GM12878 (cell line): ENCODE data around the gene LCP1. TPM values are rescaled to one million over a fixed set of nuclear protein-coding genes. Genes with fewer than 3 reads are reported as not detected.

Experiments used
- ATAC-seq: fragments of 200-7000 bp; cut with Tn5 transposase; 3 replicates; pipeline ENCODE4 v1.9.1; 2020; ENCODE audit warnings: mild to moderate bottlenecking, moderate library complexity
- BruUV-seq: library from RNA; stranded (reverse); fragments of 400-500 nt; replicated peaks from 2 replicates; lab custom pipeline; 2021; lab: Mats Ljungman, UMichigan
- CTCF ChIA-PET: fragments of 300-600 bp; sonication (Branson Sonifier 250); formaldehyde crosslinking; extraction: SDS; loops from one replicate; lab custom pipeline; 2021; ENCODE audit warnings: inconsistent platforms; lab: Yijun Ruan, JAX
- POLR2A ChIA-PET: fragments of 350-600 bp; formaldehyde crosslinking; extraction: SDS; loops from one replicate; lab custom pipeline; 2021; ENCODE audit warnings: inconsistent platforms; lab: Charles Lee
- RAD21 ChIA-PET: fragments of 300-600 bp; sonication (Branson Sonifier 250); formaldehyde crosslinking; loops from one replicate; lab custom pipeline; 2023; ENCODE audit warnings: antibody characterized with exemption; ENCODE audit not compliant: unreplicated experiment; lab: Charles Lee
- SMC1A ChIA-PET: fragments of 300-600 bp; sonication (Branson Sonifier 250); formaldehyde crosslinking; loops from one replicate; lab custom pipeline; 2023; ENCODE audit not compliant: unreplicated experiment, uncharacterized antibody; lab: Charles Lee
- DNase-seq: peaks from one replicate; pipeline ENCODE4 v3.0.0-alpha.2; 2011; ENCODE audit warnings: low read depth, low spot score
- FAIRE-seq: peaks from 3 replicates; lab custom pipeline; 2011; peaks lifted over from hg19 to GRCh38; lab: Jason Lieb, UNC
- H2AFZ ChIP-seq: 2 replicates; pipeline ENCODE4 v1.6.0; 2011; ENCODE audit warnings: low read depth, low read length, control low read depth; ENCODE audit not compliant: control insufficient read depth
- H3K27ac ChIP-seq: 2 replicates; pipeline ENCODE4 v1.5.1; 2011; ENCODE audit warnings: control low read depth; ENCODE audit not compliant: control insufficient read depth, insufficient read depth
- H3K27me3 ChIP-seq, 2 experiments: replicated peaks in 1 of 2; 2 replicates each; pipeline versions ENCODE4 v1.6.0 to v1.6.1; 2011; ENCODE audit warnings: low read length in 1 of 2; ENCODE audit not compliant: control insufficient read depth in 2 of 2, insufficient read depth in 2 of 2
- H3K36me3 ChIP-seq, 2 experiments: 2 replicates each; pipeline ENCODE4 v1.5.1; 2011; ENCODE audit warnings: low read length in 1 of 2; ENCODE audit not compliant: control insufficient read depth in 2 of 2, insufficient read depth in 2 of 2
- H3K4me1 ChIP-seq: 2 replicates; pipeline ENCODE4 v1.6.1; 2011; ENCODE audit warnings: mild to moderate bottlenecking, low read length, moderate library complexity, mixed read lengths; ENCODE audit not compliant: control insufficient read depth, insufficient read depth
- H3K4me2 ChIP-seq: 2 replicates; pipeline ENCODE4 v1.6.0; 2011; ENCODE audit warnings: control low read depth; ENCODE audit not compliant: control insufficient read depth, insufficient read depth
- H3K4me3 ChIP-seq: fragments of 200-600 bp; sonication (generic); 2 replicates; pipeline ENCODE4 v1.5.1; 2016
- H3K79me2 ChIP-seq: 2 replicates; pipeline ENCODE4 v1.6.0; 2011; ENCODE audit warnings: low read length; ENCODE audit not compliant: control insufficient read depth, insufficient read depth
- H3K9ac ChIP-seq: 2 replicates; pipeline ENCODE4 v1.8.0; 2011; ENCODE audit warnings: low read length, control low read depth, mixed read lengths; ENCODE audit not compliant: control insufficient read depth, insufficient read depth
- H3K9me3 ChIP-seq: replicated peaks from 3 replicates; pipeline ENCODE4 v1.5.1; 2011; ENCODE audit warnings: mild to moderate bottlenecking, low read length; ENCODE audit not compliant: control insufficient read depth, insufficient read depth
- H4K20me1 ChIP-seq: 2 replicates; pipeline ENCODE4 v1.6.0; 2011; ENCODE audit not compliant: control insufficient read depth, insufficient read depth
- BRCA1 ChIP-seq: IDR thresholded peaks from 2 replicates; pipeline ENCODE4 v1.6.1; 2011; ENCODE audit warnings: low read depth, low read length, improper control_type of control experiment
- CHD4 ChIP-seq: fragments of 200-600 bp; sonication (generic); IDR thresholded peaks from 2 replicates; pipeline ENCODE4 v1.6.1; 2016; ENCODE audit warnings: mild to moderate bottlenecking
- EZH2 ChIP-seq: IDR thresholded peaks from 2 replicates; pipeline ENCODE4 v1.6.1; 2012; ENCODE audit warnings: low read depth, mild to moderate bottlenecking, control low read depth, inconsistent platforms, low read length, borderline replicate concordance; ENCODE audit not compliant: control insufficient read depth
- JUND ChIP-seq: IDR thresholded peaks from 2 replicates; pipeline ENCODE4 v1.6.1; 2012; ENCODE audit warnings: low read depth, mild to moderate bottlenecking, low read length, improper control_type of control experiment, moderate library complexity
- POLR2A ChIP-seq: IDR thresholded peaks from 2 replicates; pipeline ENCODE4 v1.6.1; 2011; ENCODE audit warnings: low read depth, mild to moderate bottlenecking, low read length
- POLR2AphosphoS5 ChIP-seq: IDR thresholded peaks from 2 replicates; pipeline ENCODE4 v1.6.1; 2011; ENCODE audit warnings: mild to moderate bottlenecking, low read length, inconsistent platforms
- SIN3A ChIP-seq: IDR thresholded peaks from 2 replicates; pipeline ENCODE4 v1.6.1; 2012; ENCODE audit warnings: low read depth, low read length, improper control_type of control experiment
- SMAD1 ChIP-seq: fragments of 450-650 bp; IDR thresholded peaks from 2 replicates; pipeline ENCODE4 v1.6.1; 2018; ENCODE audit warnings: mild to moderate bottlenecking, low read depth; ENCODE audit not compliant: partially characterized antibody
- TCF12 ChIP-seq: IDR thresholded peaks from 2 replicates; pipeline ENCODE4 v1.6.1; 2011; ENCODE audit warnings: low read depth, mild to moderate bottlenecking, low read length
- whole genome bisulfite sequencing: methylation state at CpG from one replicate; pipeline ENCODE4 v1.1.6; 2016; ENCODE audit warnings: low lambda C conversion rate; ENCODE audit not compliant: insufficient replicate concordance, insufficient coverage; ENCODE audit errors: missing lambda C conversion rate; 5-methylcytosine and 5-hydroxymethylcytosine counted together
- in situ Hi-C: fragments of 300-500 bp; cut with MboI; formaldehyde crosslinking; loops from 9 replicates; pipeline ENCODE4 v1.14.3; 2018; ENCODE audit warnings: mixed read lengths
- intact Hi-C: fragments of 100-400 bp; cut with micrococcal nuclease; formaldehyde crosslinking; loops from one replicate; pipeline ENCODE4 v1.14.2; 2022; ENCODE audit not compliant: unreplicated experiment
- polyA plus RNA-seq, 11 experiments: library from polyadenylated mRNA; depleted of rRNA in 4 of 11; unstranded in 6 of 11; stranded (reverse) in 5 of 11; fragments of >200 nt; fragmentation: Nextera tagmentation in 4 of 11; fragmentation: Illumina TruSeq in 1 of 11; extraction: Ambion mirVana in 4 of 11; extraction: Trizol in 1 of 11; gene quantifications; 1 replicate in 1 of 11; 2 replicates in 10 of 11; pipeline versions ENCODE4 v1.2.1 to v1.2.3, GENCODE V29; 2011 to 2016; ENCODE audit warnings: inconsistent platforms in 2 of 11, missing spikeins in 2 of 11, low read depth in 1 of 11
- total RNA-seq, 4 experiments: library from RNA; depleted of rRNA in 3 of 4; stranded (reverse); fragments of >200 nt in 3 of 4; fragmentation: Illumina TruSeq in 1 of 4; extraction: Trizol in 1 of 4; gene quantifications; 2 replicates each; pipeline versions ENCODE4 v1.2.1 to v1.2.3, GENCODE V29; 2013 to 2021
- TF ChIP-seq, protein P1 (sequence below): fragments of 450-650 bp; IDR thresholded peaks from 2 replicates; pipeline ENCODE4 v1.6.1; 2016; ENCODE audit warnings: mild to moderate bottlenecking
- TF ChIP-seq, protein P2 (sequence below): fragments of 450-650 bp; IDR thresholded peaks from 2 replicates; pipeline ENCODE4 v1.6.1; 2017; ENCODE audit warnings: borderline replicate concordance
- TF ChIP-seq, protein P3 (sequence below), 3 experiments: IDR thresholded peaks in 2 of 3; conservative IDR thresholded peaks in 1 of 3; 2 replicates each; pipeline ENCODE4 v1.5.1; 2011; ENCODE audit warnings: low read depth in 3 of 3, low read length in 3 of 3, mild to moderate bottlenecking in 3 of 3, control low read depth in 2 of 3, moderate library complexity in 2 of 3, inconsistent platforms in 1 of 3, mixed read lengths in 1 of 3; ENCODE audit not compliant: control insufficient read depth in 2 of 3, insufficient read depth in 1 of 3; ENCODE audit errors: extremely low read depth in 1 of 3

Gene LCP1
- total and polyA plus RNA-seq, 10 of the 15 experiments (the other 5 are each of a cell fraction or from before 2014, with no cell fraction given), result 775 to 2,201 (median 1,556) TPM

DNA sequence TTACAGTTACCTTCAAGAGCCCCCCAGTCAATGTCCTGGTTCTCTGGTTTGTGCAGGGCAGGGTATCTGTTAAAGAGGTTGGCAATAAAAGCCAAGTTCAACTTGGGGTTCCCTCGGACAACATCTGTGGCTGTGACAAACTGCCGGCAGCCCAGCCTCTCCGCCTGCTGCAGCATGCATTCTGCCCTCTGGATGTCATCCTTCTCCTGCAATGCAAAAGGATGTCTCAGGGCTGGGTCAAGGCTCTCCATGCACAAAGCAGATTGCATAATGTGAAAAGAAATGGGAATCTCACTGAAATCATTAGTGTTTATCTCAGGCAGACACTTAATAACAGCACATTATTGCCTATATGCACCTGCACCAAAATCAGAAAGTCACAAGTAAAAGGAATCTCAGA lies 35.1 kb downstream of the LCP1 start:
- WGBS, result 97% methylated on average over 3 of the region's 3 CpGs
- H3K9ac ChIP-seq, result no peak overlapping the region
- H3K4me2 ChIP-seq, result no peak overlapping the region
- RAD21 ChIA-PET, result no interaction called here
- H3K36me3 ChIP-seq, result peaks cover 29 to 63% of the 10 kb centered on the region in 2 experiments
- SMC1A ChIA-PET, result no interaction called here
- TF ChIP-seq POLR2AphosphoS5 (peak; percentile 74; the same call in 1 of the 2 replicates), TCF12 (no peak), POLR2A (peak; percentile 53; the same call in 1 of the 2 replicates), BRCA1 (no peak), SIN3A (no peak), CHD4 (no peak), EZH2 (no peak), SMAD1 (no peak), JUND (no peak)
- TF ChIP-seq, protein P1, sequence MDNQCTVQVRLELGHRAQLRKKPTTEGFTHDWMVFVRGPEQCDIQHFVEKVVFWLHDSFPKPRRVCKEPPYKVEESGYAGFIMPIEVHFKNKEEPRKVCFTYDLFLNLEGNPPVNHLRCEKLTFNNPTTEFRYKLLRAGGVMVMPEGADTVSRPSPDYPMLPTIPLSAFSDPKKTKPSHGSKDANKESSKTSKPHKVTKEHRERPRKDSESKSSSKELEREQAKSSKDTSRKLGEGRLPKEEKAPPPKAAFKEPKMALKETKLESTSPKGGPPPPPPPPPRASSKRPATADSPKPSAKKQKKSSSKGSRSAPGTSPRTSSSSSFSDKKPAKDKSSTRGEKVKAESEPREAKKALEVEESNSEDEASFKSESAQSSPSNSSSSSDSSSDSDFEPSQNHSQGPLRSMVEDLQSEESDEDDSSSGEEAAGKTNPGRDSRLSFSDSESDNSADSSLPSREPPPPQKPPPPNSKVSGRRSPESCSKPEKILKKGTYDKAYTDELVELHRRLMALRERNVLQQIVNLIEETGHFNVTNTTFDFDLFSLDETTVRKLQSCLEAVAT, result no peak
- TF ChIP-seq, protein P2, sequence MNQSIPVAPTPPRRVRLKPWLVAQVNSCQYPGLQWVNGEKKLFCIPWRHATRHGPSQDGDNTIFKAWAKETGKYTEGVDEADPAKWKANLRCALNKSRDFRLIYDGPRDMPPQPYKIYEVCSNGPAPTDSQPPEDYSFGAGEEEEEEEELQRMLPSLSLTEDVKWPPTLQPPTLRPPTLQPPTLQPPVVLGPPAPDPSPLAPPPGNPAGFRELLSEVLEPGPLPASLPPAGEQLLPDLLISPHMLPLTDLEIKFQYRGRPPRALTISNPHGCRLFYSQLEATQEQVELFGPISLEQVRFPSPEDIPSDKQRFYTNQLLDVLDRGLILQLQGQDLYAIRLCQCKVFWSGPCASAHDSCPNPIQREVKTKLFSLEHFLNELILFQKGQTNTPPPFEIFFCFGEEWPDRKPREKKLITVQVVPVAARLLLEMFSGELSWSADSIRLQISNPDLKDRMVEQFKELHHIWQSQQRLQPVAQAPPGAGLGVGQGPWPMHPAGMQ, result no peak
- TF ChIP-seq, protein P3, sequence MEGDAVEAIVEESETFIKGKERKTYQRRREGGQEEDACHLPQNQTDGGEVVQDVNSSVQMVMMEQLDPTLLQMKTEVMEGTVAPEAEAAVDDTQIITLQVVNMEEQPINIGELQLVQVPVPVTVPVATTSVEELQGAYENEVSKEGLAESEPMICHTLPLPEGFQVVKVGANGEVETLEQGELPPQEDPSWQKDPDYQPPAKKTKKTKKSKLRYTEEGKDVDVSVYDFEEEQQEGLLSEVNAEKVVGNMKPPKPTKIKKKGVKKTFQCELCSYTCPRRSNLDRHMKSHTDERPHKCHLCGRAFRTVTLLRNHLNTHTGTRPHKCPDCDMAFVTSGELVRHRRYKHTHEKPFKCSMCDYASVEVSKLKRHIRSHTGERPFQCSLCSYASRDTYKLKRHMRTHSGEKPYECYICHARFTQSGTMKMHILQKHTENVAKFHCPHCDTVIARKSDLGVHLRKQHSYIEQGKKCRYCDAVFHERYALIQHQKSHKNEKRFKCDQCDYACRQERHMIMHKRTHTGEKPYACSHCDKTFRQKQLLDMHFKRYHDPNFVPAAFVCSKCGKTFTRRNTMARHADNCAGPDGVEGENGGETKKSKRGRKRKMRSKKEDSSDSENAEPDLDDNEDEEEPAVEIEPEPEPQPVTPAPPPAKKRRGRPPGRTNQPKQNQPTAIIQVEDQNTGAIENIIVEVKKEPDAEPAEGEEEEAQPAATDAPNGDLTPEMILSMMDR (IDR thresholded peaks at IDR 0.05 in 2 of 3, conservative IDR thresholded peaks at IDR 0.05 in 1 of 3; ENCODE audit: control insufficient read depth in 2 of 3, extremely low read depth in 1 of 3, insufficient read depth in 1 of 3, low read depth in 3 of 3, low read length in 3 of 3), result peak in 1 of 3 experiments; percentile 25; a peak in 1 of 6 replicates
- DNase-seq (no peak), ATAC-seq (no peak; the same call in 2 of the 3 replicates), FAIRE-seq (no peak)
- no peaks in the 10 kb centered on the region for H3K9me3 ChIP-seq
- no peak overlapping the region for H2AFZ ChIP-seq
- no TSS peak for BruUV-seq
- POLR2A ChIA-PET, result no interaction called here
- H3K4me1 ChIP-seq, result no peaks in the 10 kb centered on the region
- in situ Hi-C loops, result no loop called here
- peaks cover 13% of the 10 kb centered on the region for H3K79me2 ChIP-seq
- CTCF ChIA-PET, result no interaction called here
- intact Hi-C loops, result no loop called here
- H3K27ac ChIP-seq, result no peak overlapping the region
- no peak overlapping the region for H3K4me3 ChIP-seq
- H4K20me1 ChIP-seq, result no peaks in the 10 kb centered on the region
- H3K27me3 ChIP-seq, result no peaks in the 10 kb centered on the region
